ENCODE measurements around the gene SPOCK1.
A peak's percentile ranks its signal among the peaks of the same experiment; 100 is the strongest.

Gene SPOCK1

DNA sequence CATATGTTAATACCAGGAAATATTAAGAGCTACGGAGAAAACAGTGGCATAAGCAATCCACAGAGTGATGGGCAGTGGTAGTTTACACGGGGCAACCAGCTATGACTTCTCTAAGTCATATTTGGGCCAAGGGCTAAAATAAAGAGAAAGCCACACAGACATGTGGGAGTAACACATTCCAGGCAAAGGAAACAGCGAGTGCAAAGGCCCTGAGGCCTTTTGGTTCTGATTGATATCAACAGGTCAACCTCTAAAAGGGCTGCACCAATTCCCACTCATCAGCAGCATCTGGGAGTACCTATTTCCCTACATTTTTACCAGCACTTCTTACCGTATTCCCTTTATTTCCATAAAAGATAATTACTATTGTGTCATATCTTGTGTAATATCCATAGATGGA is 173.4 kb downstream of the SPOCK1 start:
- no peak overlapping the region for H3K27ac ChIP-seq (ENCODE audit: poor library complexity, severe bottlenecking)
- no peak for DNase-seq (ENCODE audit: low spot score)
- ATAC-seq (ENCODE audit: low read depth), result no peak
- no peaks in the 10 kb centered on the region for H3K4me1 ChIP-seq (ENCODE audit: insufficient read depth, poor library complexity, severe bottlenecking)
- peaks cover 2% of the 10 kb centered on the region for H3K9me3 ChIP-seq (ENCODE audit: severe bottlenecking)
- no peaks in the 10 kb centered on the region for H3K36me3 ChIP-seq (ENCODE audit: low read depth)
- no peak overlapping the region for H3K4me3 ChIP-seq (ENCODE audit: severe bottlenecking)
- TF ChIP-seq, protein P1, sequence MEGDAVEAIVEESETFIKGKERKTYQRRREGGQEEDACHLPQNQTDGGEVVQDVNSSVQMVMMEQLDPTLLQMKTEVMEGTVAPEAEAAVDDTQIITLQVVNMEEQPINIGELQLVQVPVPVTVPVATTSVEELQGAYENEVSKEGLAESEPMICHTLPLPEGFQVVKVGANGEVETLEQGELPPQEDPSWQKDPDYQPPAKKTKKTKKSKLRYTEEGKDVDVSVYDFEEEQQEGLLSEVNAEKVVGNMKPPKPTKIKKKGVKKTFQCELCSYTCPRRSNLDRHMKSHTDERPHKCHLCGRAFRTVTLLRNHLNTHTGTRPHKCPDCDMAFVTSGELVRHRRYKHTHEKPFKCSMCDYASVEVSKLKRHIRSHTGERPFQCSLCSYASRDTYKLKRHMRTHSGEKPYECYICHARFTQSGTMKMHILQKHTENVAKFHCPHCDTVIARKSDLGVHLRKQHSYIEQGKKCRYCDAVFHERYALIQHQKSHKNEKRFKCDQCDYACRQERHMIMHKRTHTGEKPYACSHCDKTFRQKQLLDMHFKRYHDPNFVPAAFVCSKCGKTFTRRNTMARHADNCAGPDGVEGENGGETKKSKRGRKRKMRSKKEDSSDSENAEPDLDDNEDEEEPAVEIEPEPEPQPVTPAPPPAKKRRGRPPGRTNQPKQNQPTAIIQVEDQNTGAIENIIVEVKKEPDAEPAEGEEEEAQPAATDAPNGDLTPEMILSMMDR (IDR thresholded peaks at IDR 0.05; ENCODE audit: poor library complexity, severe bottlenecking), result no peak
- H3K27me3 ChIP-seq (ENCODE audit: insufficient read depth, poor library complexity, severe bottlenecking), result no peaks in the 10 kb centered on the region

DNA sequence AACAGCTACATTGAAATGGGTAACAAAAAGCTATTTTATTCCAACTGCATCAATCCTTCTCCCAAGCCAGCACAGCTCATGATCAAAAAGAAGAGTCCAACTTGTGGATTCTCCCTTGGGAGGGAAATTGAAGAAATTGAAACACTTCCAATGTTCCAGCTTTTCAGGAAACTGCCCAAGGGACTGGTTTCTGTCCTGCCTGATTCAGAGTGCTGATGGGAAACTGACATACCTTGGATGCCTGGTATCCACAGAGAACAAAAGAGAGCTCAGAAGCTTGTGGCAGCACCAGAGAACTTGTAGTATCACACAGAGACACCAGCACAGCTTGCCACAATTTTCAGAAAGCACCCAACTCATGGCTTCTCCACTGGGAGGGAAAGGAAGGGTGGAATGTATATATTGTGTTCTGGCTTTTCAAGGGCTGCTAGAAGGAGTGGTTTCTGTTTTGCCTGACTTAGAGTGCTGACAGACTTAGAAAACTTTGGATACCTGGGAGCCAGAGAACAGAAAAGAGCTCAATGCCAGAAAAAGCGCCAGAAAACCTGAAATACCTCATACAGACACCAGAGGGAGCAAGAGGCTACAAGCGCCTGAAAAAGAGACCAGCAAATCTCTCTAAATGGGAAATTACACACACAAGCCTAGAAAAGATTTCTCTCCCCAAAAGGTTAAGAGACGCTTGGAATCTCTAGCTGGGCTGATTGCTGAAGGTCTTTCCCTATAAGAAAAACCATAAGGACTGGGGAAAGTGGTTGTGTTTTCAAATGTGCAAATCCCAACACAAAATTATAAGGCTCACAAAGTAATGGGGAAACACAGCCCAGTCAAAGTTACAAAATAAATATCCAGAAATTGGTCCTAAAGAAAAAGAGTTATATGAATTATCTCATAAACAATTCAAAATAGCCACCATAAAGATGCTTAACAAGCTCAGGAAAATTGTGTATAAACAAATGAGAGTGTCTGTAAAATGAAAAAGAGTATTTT is 178.8 kb downstream of the SPOCK1 start:
- no peaks in the 10 kb centered on the region for H3K4me1 ChIP-seq (ENCODE audit: insufficient read depth, poor library complexity, severe bottlenecking)
- H3K9me3 ChIP-seq (ENCODE audit: severe bottlenecking), result peaks cover 2% of the 10 kb centered on the region
- no peak for DNase-seq (ENCODE audit: low spot score)
- H3K36me3 ChIP-seq (ENCODE audit: low read depth), result no peaks in the 10 kb centered on the region
- ATAC-seq (ENCODE audit: low read depth), result peak; percentile 54
- no peak overlapping the region for H3K27ac ChIP-seq (ENCODE audit: poor library complexity, severe bottlenecking)
- H3K4me3 ChIP-seq (ENCODE audit: severe bottlenecking), result no peak overlapping the region
- TF ChIP-seq, protein P1 (IDR thresholded peaks at IDR 0.05; ENCODE audit: poor library complexity, severe bottlenecking), result peak; percentile 97
- no peaks in the 10 kb centered on the region for H3K27me3 ChIP-seq (ENCODE audit: insufficient read depth, poor library complexity, severe bottlenecking)

DNA sequence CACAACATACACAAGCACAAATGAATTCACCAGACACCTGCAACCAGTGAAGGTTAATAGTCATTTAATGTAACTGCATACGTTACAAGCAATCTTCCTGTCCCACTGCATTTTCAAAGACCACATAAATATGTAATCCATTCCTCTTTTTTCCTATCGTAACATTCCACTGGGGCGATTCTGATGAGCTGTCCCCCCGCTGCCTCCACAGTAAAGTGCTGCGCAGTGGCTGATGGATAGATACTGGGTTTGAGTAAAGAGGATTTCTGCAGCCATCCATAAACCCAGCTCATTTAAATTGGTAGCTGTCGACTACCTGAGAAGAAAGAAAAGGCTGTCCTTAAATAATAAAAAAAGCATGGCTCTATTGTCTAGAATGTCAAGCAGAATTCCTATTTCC is 181.1 kb downstream of the SPOCK1 start:
- TF ChIP-seq, protein P1 (IDR thresholded peaks at IDR 0.05; ENCODE audit: poor library complexity, severe bottlenecking), result no peak
- no peaks in the 10 kb centered on the region for H3K36me3 ChIP-seq (ENCODE audit: low read depth)
- no peak overlapping the region for H3K27ac ChIP-seq (ENCODE audit: poor library complexity, severe bottlenecking)
- peaks cover 2% of the 10 kb centered on the region for H3K9me3 ChIP-seq (ENCODE audit: severe bottlenecking)
- H3K27me3 ChIP-seq (ENCODE audit: insufficient read depth, poor library complexity, severe bottlenecking), result no peaks in the 10 kb centered on the region
- no peaks in the 10 kb centered on the region for H3K4me1 ChIP-seq (ENCODE audit: insufficient read depth, poor library complexity, severe bottlenecking)
- DNase-seq (ENCODE audit: low spot score), result no peak
- ATAC-seq (ENCODE audit: low read depth), result no peak
- H3K4me3 ChIP-seq (ENCODE audit: severe bottlenecking), result no peak overlapping the region

DNA sequence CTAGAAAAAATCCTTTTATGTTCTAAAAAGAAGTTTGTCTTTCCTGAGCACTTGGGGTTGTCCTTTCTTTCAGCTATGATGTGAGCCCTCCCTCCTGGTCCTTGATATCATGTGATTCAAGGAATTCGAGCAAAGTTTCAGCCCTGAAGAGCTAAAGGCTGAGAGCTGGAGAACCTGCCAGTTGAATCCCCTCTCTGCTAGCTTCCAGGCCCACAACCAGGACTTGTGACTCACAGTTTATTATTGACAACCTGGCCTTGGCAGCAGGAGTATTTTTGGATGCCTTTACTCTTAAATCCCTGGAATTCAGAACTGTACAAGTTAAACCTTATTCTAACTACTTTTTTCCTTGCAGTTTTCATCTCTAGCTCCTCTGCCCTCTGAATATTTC is 182.8 kb downstream of the SPOCK1 start:
- ATAC-seq (ENCODE audit: low read depth) (no peak), DNase-seq (ENCODE audit: low spot score) (no peak)
- no peaks in the 10 kb centered on the region for H3K36me3 ChIP-seq (ENCODE audit: low read depth)
- H3K27me3 ChIP-seq (ENCODE audit: insufficient read depth, poor library complexity, severe bottlenecking), result no peaks in the 10 kb centered on the region
- H3K9me3 ChIP-seq (ENCODE audit: severe bottlenecking), result no peaks in the 10 kb centered on the region
- H3K27ac ChIP-seq (ENCODE audit: poor library complexity, severe bottlenecking), result no peak overlapping the region
- H3K4me1 ChIP-seq (ENCODE audit: insufficient read depth, poor library complexity, severe bottlenecking), result peaks cover under 1% of the 10 kb centered on the region
- TF ChIP-seq, protein P1 (IDR thresholded peaks at IDR 0.05; ENCODE audit: poor library complexity, severe bottlenecking), result no peak
- no peak overlapping the region for H3K4me3 ChIP-seq (ENCODE audit: severe bottlenecking)
